ENCODE results near the gene F5. TPM values are rescaled to one million over a fixed set of nuclear protein-coding genes. Genes with fewer than 3 reads are reported as not detected.

The F5 gene
- total RNA-seq, 2 donors from 2014 or later, result 55.2 to 144 TPM

DNA sequence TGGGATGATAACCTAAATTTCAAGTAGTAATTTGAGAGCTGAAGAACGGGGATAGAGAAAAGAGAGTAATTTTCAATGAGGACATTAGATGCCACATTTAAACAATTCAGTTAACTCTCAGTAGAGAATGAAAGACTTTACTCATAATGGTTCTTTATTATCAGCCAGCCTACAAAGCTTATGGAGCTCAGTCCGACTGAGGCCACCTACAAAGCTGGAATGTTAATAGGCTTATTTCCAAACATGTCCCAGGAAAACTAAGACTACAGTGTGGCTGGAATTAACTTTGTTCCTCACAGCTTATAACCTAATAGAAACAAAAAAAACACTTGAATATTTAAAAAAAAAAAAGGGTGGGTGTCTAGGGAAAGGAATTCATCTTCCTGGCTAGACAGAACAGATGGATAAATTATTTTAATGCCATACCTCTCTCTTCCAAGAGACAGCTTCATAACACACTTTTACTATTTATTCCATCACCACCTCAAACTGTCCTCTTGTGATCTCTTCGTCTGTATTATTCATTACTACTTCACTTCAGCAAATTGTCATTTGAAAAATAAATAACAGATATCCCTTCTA lies 110.4 kb downstream of the F5 start:
- Mint-ChIP-seq H3K4me1 (no peaks in the 10 kb centered on the region), H3K27ac (no peak overlapping the region), H3K9me3 (no peaks in the 10 kb centered on the region), H3K36me3 (ENCODE audit: low read depth) (peaks cover 24% of the 10 kb centered on the region), H3K4me3 (no peak overlapping the region), H3K27me3 (no peaks in the 10 kb centered on the region)
- no peak for ATAC-seq (replicated peaks)

DNA sequence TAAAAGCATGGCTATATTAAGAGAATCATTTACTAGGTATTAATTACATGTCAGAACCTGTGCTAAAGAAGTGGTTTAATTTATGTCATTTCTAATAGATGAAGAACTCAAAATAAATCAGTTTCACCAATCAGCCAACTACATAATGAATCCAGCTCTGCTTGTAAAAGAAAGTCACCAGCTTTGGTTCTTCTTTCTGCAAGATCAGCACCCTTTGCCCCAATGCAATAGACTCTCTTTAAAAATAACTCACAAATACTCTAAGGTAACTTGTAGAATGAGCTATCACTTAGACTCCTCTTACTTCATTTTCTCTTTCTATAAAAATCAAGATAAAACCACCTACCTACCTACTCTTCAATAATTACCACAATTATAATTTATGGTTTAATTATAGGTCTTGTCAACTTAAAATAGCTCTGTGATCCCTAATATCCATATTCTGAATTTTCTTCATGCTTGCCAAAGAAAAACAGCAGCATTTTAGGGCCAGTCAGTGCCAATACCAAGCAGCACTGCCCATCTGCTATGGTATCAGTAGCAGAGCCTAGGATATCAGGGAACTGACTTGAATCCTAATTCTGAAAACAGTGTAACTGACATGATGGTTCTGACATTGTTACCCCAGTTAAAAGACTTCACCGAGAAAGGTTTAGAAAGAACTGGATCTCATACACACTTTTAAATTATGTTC lies 111.8 kb downstream of the F5 start:
- no peak overlapping the region for H3K27ac Mint-ChIP-seq
- H3K27me3 Mint-ChIP-seq, result no peaks in the 10 kb centered on the region

DNA sequence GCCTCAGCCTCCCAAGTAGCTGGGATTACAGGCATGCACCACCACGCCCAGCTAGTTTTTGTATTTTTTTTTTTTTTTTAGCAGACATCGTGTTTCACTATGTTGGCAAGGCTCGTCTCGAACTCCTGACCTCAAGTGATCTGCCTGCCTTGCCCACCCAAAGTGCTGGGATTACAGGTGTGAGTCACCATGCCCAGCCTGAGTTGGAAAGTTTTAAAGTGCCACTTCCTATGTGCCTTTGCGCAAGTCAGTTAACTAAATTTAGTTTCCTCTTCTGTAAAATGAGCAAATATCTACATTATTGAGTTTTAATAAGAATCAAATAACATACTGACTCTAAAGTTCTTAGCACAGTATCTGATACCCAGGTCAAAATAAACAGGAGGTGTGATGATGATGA lies 112.9 kb downstream of the F5 start:
- H3K4me1 Mint-ChIP-seq, result no peaks in the 10 kb centered on the region
- H3K4me3 Mint-ChIP-seq, result no peak overlapping the region
- H3K9me3 Mint-ChIP-seq, result no peaks in the 10 kb centered on the region
- no peaks in the 10 kb centered on the region for H3K27me3 Mint-ChIP-seq
- H3K27ac Mint-ChIP-seq, result no peak overlapping the region
- H3K36me3 Mint-ChIP-seq (ENCODE audit: low read depth), result peaks cover 30% of the 10 kb centered on the region
- no peak for ATAC-seq (replicated peaks)

More for the DNA sequence above, 111.8 kb downstream of the F5 start:
- Mint-ChIP-seq H3K9me3 (no peaks in the 10 kb centered on the region), H3K4me1 (no peaks in the 10 kb centered on the region), H3K4me3 (no peak overlapping the region), H3K36me3 (ENCODE audit: low read depth) (peaks cover 24% of the 10 kb centered on the region)
- no peak for ATAC-seq (replicated peaks)

DNA sequence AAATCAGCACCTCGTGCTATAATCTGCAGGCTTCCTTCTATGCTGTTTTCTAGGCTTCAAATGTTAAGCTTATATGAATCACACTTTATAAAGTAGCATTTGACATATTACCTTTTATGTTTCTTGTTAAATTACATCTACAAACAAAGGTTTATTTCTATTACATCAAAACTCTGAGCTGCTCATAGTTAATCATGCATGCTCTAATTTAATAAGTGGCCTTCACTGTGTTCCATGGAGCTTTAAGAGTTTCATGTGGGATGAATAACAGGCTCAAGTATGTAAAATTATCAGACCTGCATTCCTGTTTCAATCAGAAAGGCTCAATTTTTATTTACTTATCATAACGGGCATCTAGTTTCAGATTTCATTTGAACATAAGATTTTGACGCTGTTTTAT lies 113.5 kb downstream of the F5 start:
- Mint-ChIP-seq H3K36me3 (ENCODE audit: low read depth) (peaks cover 30% of the 10 kb centered on the region), H3K4me3 (no peak overlapping the region), H3K27me3 (no peaks in the 10 kb centered on the region), H3K27ac (no peak overlapping the region), H3K9me3 (no peaks in the 10 kb centered on the region), H3K4me1 (no peaks in the 10 kb centered on the region)
- ATAC-seq (replicated peaks), result no peak

DNA sequence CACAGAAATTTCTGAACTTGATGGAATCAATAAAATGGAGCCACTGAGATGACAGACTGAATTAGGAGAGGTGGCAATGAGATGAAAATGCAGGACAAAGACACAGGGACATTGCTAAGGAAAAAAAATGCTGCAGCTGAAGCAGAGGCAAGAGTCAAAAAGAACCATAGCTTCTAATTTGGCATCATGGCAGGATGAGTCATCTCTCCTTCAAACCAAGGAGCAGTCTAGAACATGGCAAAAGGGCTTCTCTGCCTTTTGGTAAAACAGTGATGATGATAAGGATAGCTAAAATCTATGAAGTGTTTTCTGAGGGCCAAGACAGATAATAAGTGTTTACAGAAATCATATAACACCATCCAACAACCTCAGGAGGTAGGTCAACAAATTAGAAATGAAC lies 117.3 kb downstream of the F5 start:
- Mint-ChIP-seq H3K9me3 (no peaks in the 10 kb centered on the region), H3K36me3 (ENCODE audit: low read depth) (peaks cover 34% of the 10 kb centered on the region), H3K27ac (no peak overlapping the region), H3K27me3 (no peaks in the 10 kb centered on the region), H3K4me3 (no peak overlapping the region), H3K4me1 (no peaks in the 10 kb centered on the region)
- no peak for ATAC-seq (replicated peaks)

DNA sequence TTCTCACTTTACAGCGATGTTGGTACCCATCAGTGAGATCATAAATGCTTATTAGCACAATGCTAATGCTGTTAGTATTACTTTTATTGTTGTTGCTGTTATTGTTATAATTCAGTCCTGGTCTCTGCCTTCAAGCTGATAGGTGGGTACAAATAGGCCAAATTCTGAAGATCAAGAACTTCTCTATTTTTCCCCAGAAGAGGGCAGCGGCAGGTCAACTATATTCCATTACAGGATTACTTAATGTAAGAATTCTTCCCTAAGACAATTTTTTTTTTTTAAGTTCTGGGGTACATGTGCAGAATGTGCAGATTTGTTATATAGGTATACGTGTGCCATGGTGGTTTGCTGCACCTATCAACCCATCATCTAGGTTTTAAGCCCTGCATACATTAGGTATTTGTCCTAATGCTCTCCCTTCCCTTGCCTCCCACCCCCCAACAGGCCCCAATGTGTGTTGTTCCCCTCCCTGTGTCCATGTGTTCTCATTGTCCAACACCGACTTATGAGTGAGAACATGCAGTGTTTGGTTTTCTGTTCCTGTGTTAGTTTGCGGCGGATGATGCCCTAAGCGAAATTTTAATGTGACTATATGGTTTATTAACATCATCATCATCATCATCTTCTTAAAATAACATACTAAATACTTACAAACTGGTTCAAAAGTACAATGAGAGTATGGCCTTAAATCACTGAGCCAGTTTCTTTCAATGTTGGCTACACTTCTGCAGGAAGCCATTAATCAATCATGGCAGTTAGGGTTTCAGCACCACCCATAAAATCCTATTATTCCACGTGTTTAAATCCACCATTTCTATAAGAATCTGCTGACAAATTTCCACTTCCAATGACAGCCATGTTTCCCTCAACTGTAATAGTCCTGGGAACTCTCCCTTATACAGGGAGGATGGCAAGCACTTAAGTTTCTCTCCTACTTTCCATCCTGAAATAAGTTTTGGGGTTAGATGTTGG lies 119.7 kb downstream of the F5 start:
- Mint-ChIP-seq H3K27me3 (no peaks in the 10 kb centered on the region), H3K27ac (no peak overlapping the region), H3K36me3 (ENCODE audit: low read depth) (peaks cover 34% of the 10 kb centered on the region), H3K4me1 (peaks cover under 1% of the 10 kb centered on the region), H3K4me3 (no peak overlapping the region), H3K9me3 (no peaks in the 10 kb centered on the region)
- ATAC-seq (replicated peaks), result no peak

DNA sequence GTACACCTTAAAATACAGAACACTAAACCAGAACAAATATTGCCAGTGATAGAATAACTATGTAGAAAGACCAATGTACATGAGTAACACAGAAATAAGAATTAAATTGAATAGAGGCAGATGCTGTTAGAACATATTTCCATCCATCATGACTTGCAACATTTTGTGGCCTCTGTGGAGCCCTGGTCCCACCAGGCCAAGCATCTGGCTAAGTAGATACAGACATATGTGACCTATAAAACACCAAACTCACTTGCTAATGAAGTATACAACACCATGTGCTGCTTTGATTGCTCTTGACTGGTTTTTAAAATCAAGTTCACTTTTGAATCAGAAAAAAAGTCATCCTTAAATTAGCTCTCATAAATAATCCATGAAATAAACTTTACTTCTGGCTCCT lies 121.0 kb downstream of the F5 start:
- no peaks in the 10 kb centered on the region for H3K9me3 Mint-ChIP-seq
- no peak for ATAC-seq (replicated peaks)
- H3K27ac Mint-ChIP-seq, result no peak overlapping the region
- H3K27me3 Mint-ChIP-seq, result peaks cover 6% of the 10 kb centered on the region
- H3K36me3 Mint-ChIP-seq (ENCODE audit: low read depth), result peaks cover 34% of the 10 kb centered on the region
- H3K4me1 Mint-ChIP-seq, result peaks cover 8% of the 10 kb centered on the region
- H3K4me3 Mint-ChIP-seq, result no peak overlapping the region

Other genes starting within 250 kb of the F5 start
- gene NME7, start 218.7 kb downstream of the F5 start, total RNA-seq, result 10 to 100 TPM; 20.3 to 20.6 TPM
- 10 to 100 TPM; 13.9 to 14.2 TPM for gene BLZF1, start 218.3 kb downstream of the F5 start, total RNA-seq
- gene CCDC181, start 159.0 kb downstream of the F5 start, total RNA-seq, result not detected
- gene SLC19A2, start 100.5 kb downstream of the F5 start, total RNA-seq, result 10 to 100 TPM in 1 of 2 donors, 1 to 10 TPM in 1; 9.1 to 13.9 TPM
- gene SELP, start 43.6 kb upstream of the F5 start, total RNA-seq, result under 1 TPM; 0.39 to 0.90 TPM
- gene SELL, start 125.1 kb upstream of the F5 start, total RNA-seq, result 100 to 1,000 TPM; 143 to 221 TPM
- not detected for gene SELE, start 147.6 kb upstream of the F5 start, total RNA-seq
- 10 to 100 TPM in 1 of 2 donors, 1 to 10 TPM in 1; 8.3 to 10.4 TPM for gene METTL18, start 208.4 kb upstream of the F5 start, total RNA-seq